HEK293 (cell line): ENCODE measurements around the gene LY6G5C.

Experiments used
- BCL11A ChIP-seq: fragments of 450-650 bp; formaldehyde crosslinking; IDR thresholded peaks from 2 replicates; pipeline ENCODE4 v1.5.1; 2016; ENCODE audit warnings: low read depth, missing biosample characterization, missing genetic modification characterization
- ELK4 ChIP-seq: IDR thresholded peaks from 2 replicates; pipeline ENCODE4 v1.6.1; 2011; ENCODE audit warnings: mild to moderate bottlenecking, low read depth, low read length, borderline replicate concordance
- GFI1B ChIP-seq: fragments of 450-650 bp; formaldehyde crosslinking; IDR thresholded peaks from 2 replicates; pipeline ENCODE4 v1.5.1; 2016; ENCODE audit warnings: missing biosample characterization, missing genetic modification characterization
- KLF17 ChIP-seq: fragments of 450-650 bp; formaldehyde crosslinking; IDR thresholded peaks from 2 replicates; pipeline ENCODE4 v1.5.1; 2016; ENCODE audit warnings: missing biosample characterization, missing genetic modification characterization
- KLF8 ChIP-seq: fragments of 450-650 bp; formaldehyde crosslinking; IDR thresholded peaks from 2 replicates; pipeline ENCODE4 v1.5.1; 2016; ENCODE audit warnings: missing biosample characterization, missing genetic modification characterization
- MYNN ChIP-seq: fragments of 450-650 bp; formaldehyde crosslinking; IDR thresholded peaks from 2 replicates; pipeline ENCODE4 v1.5.1; 2016; ENCODE audit warnings: missing biosample characterization, missing genetic modification characterization, borderline replicate concordance
- RBAK ChIP-seq: fragments of 450-650 bp; formaldehyde crosslinking; IDR thresholded peaks from 2 replicates; pipeline ENCODE4 v1.5.1; 2016; ENCODE audit warnings: missing biosample characterization, missing genetic modification characterization
- REPIN1 ChIP-seq: fragments of 450-650 bp; formaldehyde crosslinking; IDR thresholded peaks from 2 replicates; pipeline ENCODE4 v1.5.1; 2017; ENCODE audit warnings: missing biosample characterization, missing genetic modification characterization, low read depth
- SCRT1 ChIP-seq: fragments of 450-650 bp; formaldehyde crosslinking; IDR thresholded peaks from 2 replicates; pipeline ENCODE4 v1.5.1; 2016; ENCODE audit warnings: missing biosample characterization, missing genetic modification characterization, borderline replicate concordance
- SETDB1 ChIP-seq: IDR thresholded peaks from one replicate; pipeline ENCODE4 v1.6.1; 2017; ENCODE audit warnings: mild to moderate bottlenecking, low read length, moderate library complexity, mixed read lengths; ENCODE audit not compliant: insufficient read length
- ZBTB49 ChIP-seq: fragments of 450-650 bp; formaldehyde crosslinking; IDR thresholded peaks from 2 replicates; pipeline ENCODE4 v1.5.1; 2016; ENCODE audit warnings: missing biosample characterization, missing genetic modification characterization, low read depth
- ZBTB7A ChIP-seq: fragments of 450-650 bp; formaldehyde crosslinking; IDR thresholded peaks from 2 replicates; pipeline ENCODE4 v1.5.1; 2016; ENCODE audit warnings: low read depth, missing biosample characterization, missing genetic modification characterization
- ZFHX2 ChIP-seq: fragments of 450-650 bp; formaldehyde crosslinking; conservative IDR thresholded peaks from 2 replicates; pipeline ENCODE4 v1.5.1; 2016; ENCODE audit warnings: missing biosample characterization, missing genetic modification characterization
- ZFP3 ChIP-seq: fragments of 450-650 bp; formaldehyde crosslinking; IDR thresholded peaks from 2 replicates; pipeline ENCODE4 v1.5.1; 2016; ENCODE audit warnings: low read depth, missing biosample characterization, missing genetic modification characterization
- ZNF121 ChIP-seq: fragments of 450-650 bp; formaldehyde crosslinking; IDR thresholded peaks from 2 replicates; pipeline ENCODE4 v1.5.1; 2016; ENCODE audit warnings: missing biosample characterization, missing genetic modification characterization
- ZNF132 ChIP-seq: fragments of 450-650 bp; formaldehyde crosslinking; IDR thresholded peaks from 2 replicates; pipeline ENCODE4 v1.5.1; 2017; ENCODE audit warnings: missing biosample characterization, missing genetic modification characterization, borderline replicate concordance
- ZNF248 ChIP-seq: fragments of 450-650 bp; formaldehyde crosslinking; IDR thresholded peaks from 2 replicates; pipeline ENCODE4 v1.5.1; 2017; ENCODE audit warnings: missing biosample characterization, missing genetic modification characterization
- ZNF341 ChIP-seq: fragments of 450-650 bp; formaldehyde crosslinking; IDR thresholded peaks from 2 replicates; pipeline ENCODE4; 2016; ENCODE audit warnings: low read depth, missing biosample characterization, missing genetic modification characterization
- ZNF391 ChIP-seq: fragments of 450-650 bp; formaldehyde crosslinking; IDR thresholded peaks from 2 replicates; pipeline ENCODE4 v1.5.1; 2016; ENCODE audit warnings: low read depth, missing biosample characterization, missing genetic modification characterization, borderline replicate concordance
- ZNF426 ChIP-seq: fragments of 450-650 bp; formaldehyde crosslinking; IDR thresholded peaks from 2 replicates; pipeline ENCODE4 v1.5.1; 2017; ENCODE audit warnings: missing biosample characterization, missing genetic modification characterization, mild to moderate bottlenecking, inconsistent platforms, moderate library complexity
- ZNF473 ChIP-seq: fragments of 450-650 bp; formaldehyde crosslinking; IDR thresholded peaks from 2 replicates; pipeline ENCODE4 v1.5.1; 2017; ENCODE audit warnings: missing biosample characterization, missing genetic modification characterization
- ZNF530 ChIP-seq: fragments of 450-650 bp; formaldehyde crosslinking; IDR thresholded peaks from 2 replicates; pipeline ENCODE4 v1.5.1; 2016; ENCODE audit warnings: low read depth, missing biosample characterization, missing genetic modification characterization
- ZNF548 ChIP-seq: fragments of 450-650 bp; formaldehyde crosslinking; IDR thresholded peaks from 2 replicates; pipeline ENCODE4 v1.5.1; 2016; ENCODE audit warnings: missing biosample characterization, missing genetic modification characterization
- ZNF555 ChIP-seq: fragments of 450-650 bp; formaldehyde crosslinking; conservative IDR thresholded peaks from 2 replicates; pipeline ENCODE4 v1.5.1; 2017; ENCODE audit warnings: missing biosample characterization, mild to moderate bottlenecking, missing genetic modification characterization, inconsistent platforms
- ZNF585B ChIP-seq: fragments of 450-650 bp; formaldehyde crosslinking; IDR thresholded peaks from 2 replicates; pipeline ENCODE4 v1.5.1; 2016; ENCODE audit warnings: missing biosample characterization, missing genetic modification characterization
- ZNF621 ChIP-seq: fragments of 450-650 bp; formaldehyde crosslinking; IDR thresholded peaks from 2 replicates; pipeline ENCODE4 v1.5.1; 2017; ENCODE audit warnings: missing biosample characterization, missing genetic modification characterization
- ZNF624 ChIP-seq: fragments of 450-650 bp; formaldehyde crosslinking; IDR thresholded peaks from 2 replicates; pipeline ENCODE4 v1.5.1; 2017; ENCODE audit warnings: missing biosample characterization, missing genetic modification characterization
- ZNF639 ChIP-seq: fragments of 450-650 bp; formaldehyde crosslinking; IDR thresholded peaks from 2 replicates; pipeline ENCODE4 v1.5.1; 2016; ENCODE audit warnings: missing biosample characterization, missing genetic modification characterization
- ZNF701 ChIP-seq: fragments of 450-650 bp; formaldehyde crosslinking; IDR thresholded peaks from 2 replicates; pipeline ENCODE4 v1.5.1; 2016; ENCODE audit warnings: missing biosample characterization, missing genetic modification characterization
- ZNF792 ChIP-seq: fragments of 450-650 bp; formaldehyde crosslinking; IDR thresholded peaks from 2 replicates; pipeline ENCODE4 v1.5.1; 2016; ENCODE audit warnings: missing biosample characterization, missing genetic modification characterization
- ZXDB ChIP-seq: fragments of 450-650 bp; formaldehyde crosslinking; IDR thresholded peaks from 2 replicates; pipeline ENCODE4 v1.5.1; 2016; ENCODE audit warnings: missing biosample characterization, missing genetic modification characterization
- TF ChIP-seq, protein P1 (sequence below): fragments of 450-650 bp; formaldehyde crosslinking; IDR thresholded peaks from 2 replicates; pipeline ENCODE4; 2016; ENCODE audit warnings: missing biosample characterization, missing genetic modification characterization
- TF ChIP-seq, protein P2 (sequence below): fragments of 450-650 bp; formaldehyde crosslinking; IDR thresholded peaks from 2 replicates; pipeline ENCODE4 v1.5.1; 2017; ENCODE audit warnings: missing biosample characterization, missing genetic modification characterization

Gene LY6G5C

DNA sequence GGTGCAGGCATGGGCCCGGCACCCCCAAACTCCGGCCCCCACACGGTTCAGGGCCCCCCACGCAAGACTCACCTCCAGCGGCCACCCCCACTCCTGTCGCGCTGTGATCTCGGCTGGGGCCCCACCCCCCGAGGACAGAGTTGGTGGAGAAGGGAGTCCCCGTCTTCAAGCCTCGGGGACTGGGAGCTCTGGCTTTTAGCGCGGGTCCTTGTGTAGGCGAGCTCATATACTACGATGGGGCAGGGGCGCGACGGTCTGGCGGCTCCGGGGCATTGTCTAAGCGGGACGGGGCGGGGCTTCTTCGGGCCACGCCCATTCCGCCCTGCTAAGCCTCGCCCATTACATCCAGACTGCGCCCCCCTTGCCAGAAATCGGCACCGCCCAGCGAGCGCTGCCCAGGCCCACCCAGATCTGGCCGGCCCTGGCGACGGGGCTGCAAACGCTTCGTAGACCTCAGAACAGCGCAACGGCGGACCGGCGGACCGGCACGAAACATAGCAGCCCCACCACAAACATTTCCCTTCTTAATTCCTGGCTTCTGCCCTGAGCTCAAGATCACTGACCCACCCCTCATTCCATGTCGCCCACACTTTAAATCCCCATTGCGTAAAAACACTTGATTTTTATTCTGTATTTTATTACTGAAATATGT lies 49.2 kb upstream of the LY6G5C start (continued):
- TF ChIP-seq ZBTB49 (tag by site-specific recombination) (no peak), ZNF121 (tag by site-specific recombination) (no peak), MYNN (tag by site-specific recombination) (peak; percentile 52; the same call in 1 of the 2 replicates), ZXDB (no peak), ZNF132 (tag by site-specific recombination) (no peak), KLF17 (tag by site-specific recombination) (0 out of 2 replicates have a peak, but pooled peaks have one; percentile 50), ZNF473 (tag by site-specific recombination) (no peak), ZBTB7A (tag by site-specific recombination) (no peak), ELK4 (no peak), GFI1B (tag by site-specific recombination) (no peak), SCRT1 (tag by site-specific recombination) (no peak), BCL11A (tag by site-specific recombination) (no peak), ZNF391 (tag by site-specific recombination) (no peak), ZNF585B (no peak), ZNF701 (no peak), ZFHX2 (tag by site-specific recombination) (peak; percentile 80), ZNF248 (tag by site-specific recombination) (no peak), ZNF639 (tag by site-specific recombination) (no peak), ZNF530 (tag by site-specific recombination) (no peak), ZNF792 (tag by site-specific recombination) (no peak), ZNF621 (tag by site-specific recombination) (no peak), ZNF548 (tag by site-specific recombination) (no peak), ZNF341 (peak; percentile 48; the same call in 1 of the 2 replicates), ZNF555 (tag by site-specific recombination) (no peak), ZFP3 (peak; percentile 65; the same call in 1 of the 2 replicates), RBAK (tag by site-specific recombination) (no peak), REPIN1 (tag by site-specific recombination) (no peak), SETDB1 (no peak), ZNF624 (no peak), KLF8 (peak; percentile 95), ZNF426 (tag by site-specific recombination) (no peak)
- TF ChIP-seq, protein P1, sequence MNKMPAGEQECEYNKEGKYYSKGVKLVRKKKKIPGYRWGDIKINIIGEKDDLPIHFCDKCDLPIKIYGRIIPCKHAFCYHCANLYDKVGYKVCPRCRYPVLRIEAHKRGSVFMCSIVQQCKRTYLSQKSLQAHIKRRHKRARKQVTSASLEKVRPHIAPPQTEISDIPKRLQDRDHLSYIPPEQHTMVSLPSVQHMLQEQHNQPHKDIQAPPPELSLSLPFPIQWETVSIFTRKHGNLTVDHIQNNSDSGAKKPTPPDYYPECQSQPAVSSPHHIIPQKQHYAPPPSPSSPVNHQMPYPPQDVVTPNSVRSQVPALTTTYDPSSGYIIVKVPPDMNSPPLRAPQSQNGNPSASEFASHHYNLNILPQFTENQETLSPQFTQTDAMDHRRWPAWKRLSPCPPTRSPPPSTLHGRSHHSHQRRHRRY (tag by site-specific recombination) = no peak
- TF ChIP-seq, protein P2, sequence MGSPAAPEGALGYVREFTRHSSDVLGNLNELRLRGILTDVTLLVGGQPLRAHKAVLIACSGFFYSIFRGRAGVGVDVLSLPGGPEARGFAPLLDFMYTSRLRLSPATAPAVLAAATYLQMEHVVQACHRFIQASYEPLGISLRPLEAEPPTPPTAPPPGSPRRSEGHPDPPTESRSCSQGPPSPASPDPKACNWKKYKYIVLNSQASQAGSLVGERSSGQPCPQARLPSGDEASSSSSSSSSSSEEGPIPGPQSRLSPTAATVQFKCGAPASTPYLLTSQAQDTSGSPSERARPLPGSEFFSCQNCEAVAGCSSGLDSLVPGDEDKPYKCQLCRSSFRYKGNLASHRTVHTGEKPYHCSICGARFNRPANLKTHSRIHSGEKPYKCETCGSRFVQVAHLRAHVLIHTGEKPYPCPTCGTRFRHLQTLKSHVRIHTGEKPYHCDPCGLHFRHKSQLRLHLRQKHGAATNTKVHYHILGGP (tag by site-specific recombination) = no peak
